GM12872 (cell line): ENCODE data around the gene TRAPPC3.

ENCODE experiments used
- TF ChIP-seq, protein P1 (sequence below): IDR thresholded peaks from 3 replicates; pipeline ENCODE4 v1.5.1; 2011; ENCODE audit warnings: low read depth, mild to moderate bottlenecking, low read length, moderate library complexity; ENCODE audit not compliant: insufficient read depth

Gene TRAPPC3

DNA sequence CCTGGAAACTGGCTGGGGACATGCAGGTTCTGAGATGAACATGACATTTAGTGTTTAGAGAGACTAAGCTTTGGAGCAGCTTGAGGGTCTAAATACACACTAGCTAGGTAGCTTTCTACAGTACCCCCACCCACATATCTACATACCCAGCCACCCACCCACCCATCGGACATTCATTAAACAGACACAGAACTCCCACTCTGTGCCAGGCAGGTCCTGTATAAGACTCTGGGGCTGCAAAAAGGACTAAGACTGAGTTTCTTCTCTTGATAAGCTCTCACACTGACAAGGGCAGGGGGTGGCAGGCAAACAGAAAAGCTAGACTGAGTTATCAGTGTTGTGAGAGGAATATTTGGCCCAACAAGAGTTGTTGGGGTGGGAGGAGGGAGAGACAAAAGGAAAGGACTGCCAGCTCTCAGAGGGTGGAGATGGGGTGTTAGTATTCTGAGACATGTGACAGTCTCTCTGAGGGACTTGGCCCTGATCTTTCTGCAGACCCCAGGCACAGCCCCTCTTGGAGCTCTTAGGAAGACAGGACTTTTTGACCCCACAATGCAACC lies 13.5 kb upstream of the TRAPPC3 start:
- TF ChIP-seq, protein P1, sequence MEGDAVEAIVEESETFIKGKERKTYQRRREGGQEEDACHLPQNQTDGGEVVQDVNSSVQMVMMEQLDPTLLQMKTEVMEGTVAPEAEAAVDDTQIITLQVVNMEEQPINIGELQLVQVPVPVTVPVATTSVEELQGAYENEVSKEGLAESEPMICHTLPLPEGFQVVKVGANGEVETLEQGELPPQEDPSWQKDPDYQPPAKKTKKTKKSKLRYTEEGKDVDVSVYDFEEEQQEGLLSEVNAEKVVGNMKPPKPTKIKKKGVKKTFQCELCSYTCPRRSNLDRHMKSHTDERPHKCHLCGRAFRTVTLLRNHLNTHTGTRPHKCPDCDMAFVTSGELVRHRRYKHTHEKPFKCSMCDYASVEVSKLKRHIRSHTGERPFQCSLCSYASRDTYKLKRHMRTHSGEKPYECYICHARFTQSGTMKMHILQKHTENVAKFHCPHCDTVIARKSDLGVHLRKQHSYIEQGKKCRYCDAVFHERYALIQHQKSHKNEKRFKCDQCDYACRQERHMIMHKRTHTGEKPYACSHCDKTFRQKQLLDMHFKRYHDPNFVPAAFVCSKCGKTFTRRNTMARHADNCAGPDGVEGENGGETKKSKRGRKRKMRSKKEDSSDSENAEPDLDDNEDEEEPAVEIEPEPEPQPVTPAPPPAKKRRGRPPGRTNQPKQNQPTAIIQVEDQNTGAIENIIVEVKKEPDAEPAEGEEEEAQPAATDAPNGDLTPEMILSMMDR: no peak

- TF ChIP-seq, protein P1: no peak
Measured at GRCh38 chr1:36161641-36162531, 12.6 kb upstream of the TRAPPC3 start.

- TF ChIP-seq, protein P1: peak; percentile 45
Measured at GRCh38 chr1:36160949-36161485, 11.7 kb upstream of the TRAPPC3 start.

DNA sequence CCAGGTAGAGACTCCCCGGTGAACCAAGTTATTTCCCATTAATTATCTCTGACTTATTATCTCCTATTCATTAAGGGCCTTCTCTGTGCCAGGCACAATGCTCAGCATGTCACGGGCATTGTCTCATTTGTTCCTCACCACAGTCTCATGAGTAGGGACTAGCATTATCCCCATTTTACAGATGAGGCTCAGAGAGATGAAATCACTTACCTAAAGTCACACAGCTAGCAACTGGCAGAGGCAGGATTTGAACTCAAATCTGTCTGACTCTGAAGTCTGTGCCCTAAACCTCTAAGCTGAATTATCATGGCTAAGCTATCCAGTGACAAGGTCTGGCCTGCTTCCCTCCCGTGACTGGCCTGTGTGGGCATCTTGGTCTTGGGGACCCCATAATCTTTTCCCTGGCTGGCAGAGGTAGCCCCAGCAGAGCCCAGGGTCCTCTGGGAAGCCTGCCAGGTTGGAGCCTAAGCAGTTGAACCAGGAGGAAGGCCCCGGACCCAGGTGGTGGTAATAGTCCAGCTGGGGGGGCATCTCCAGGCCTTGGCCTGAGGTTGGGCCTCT lies 11.2 kb upstream of the TRAPPC3 start:
- TF ChIP-seq, protein P1: no peak

- TF ChIP-seq, protein P1: no peak
Measured at GRCh38 chr1:36159614-36160387, 10.5 kb upstream of the TRAPPC3 start.

DNA sequence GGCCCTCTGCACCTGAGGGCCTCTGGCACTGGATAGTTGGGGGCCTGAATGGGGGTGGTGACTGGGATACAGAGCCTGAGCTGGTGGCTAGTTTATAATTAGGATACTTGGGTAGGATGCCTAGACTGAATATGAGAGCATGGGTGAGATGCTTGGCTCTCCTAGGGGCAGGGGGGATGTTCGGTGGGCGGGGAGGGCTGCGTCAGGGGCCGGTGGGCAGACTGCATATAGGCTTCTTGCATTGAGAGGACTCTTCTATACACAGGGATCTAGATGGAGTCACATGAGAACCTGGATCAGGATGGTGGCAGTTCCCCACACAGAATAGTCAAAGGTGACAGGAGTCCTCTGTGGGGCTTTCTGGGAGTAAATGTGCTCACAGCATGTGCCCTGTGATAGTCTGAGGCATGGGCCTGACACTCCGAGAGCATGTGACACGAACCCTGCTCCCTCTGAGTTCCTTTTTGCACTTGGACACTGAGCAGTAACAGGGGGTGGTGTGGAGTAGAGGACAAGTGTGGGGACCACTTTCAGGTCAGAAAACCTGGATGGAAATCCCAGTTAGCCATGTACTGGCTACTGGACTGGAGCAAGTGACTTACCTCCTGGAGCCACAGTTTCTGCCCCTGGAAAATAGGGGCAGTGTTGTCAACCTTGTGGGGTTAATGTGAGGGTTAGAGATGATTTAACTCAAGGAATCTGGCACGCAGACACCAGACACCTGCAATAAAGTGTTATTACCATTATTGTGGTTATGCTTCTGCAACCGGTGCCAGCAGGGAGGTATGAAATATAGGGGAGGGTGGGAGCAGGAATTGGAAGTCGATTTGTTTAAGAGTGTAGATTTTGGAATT lies 8.9 kb upstream of the TRAPPC3 start:
- TF ChIP-seq, protein P1: no peak
